Measurements from ENCODE around the gene NDUFB4.

NDUFB4 gene

GRCh38 chr3:120642368-120642948 is 46.3 kb downstream of the NDUFB4 start:
- peak; percentile 58 for ATAC-seq
- Mint-ChIP-seq H3K4me1 (peaks cover 4% of the 10 kb centered on the region), H3K36me3 (peaks cover 5% of the 10 kb centered on the region), H3K27me3 (no peaks in the 10 kb centered on the region), H3K27ac (no peak overlapping the region), H3K9me3 (peaks cover 4% of the 10 kb centered on the region), H3K4me3 (no peak overlapping the region)

GRCh38 chr3:120645083-120645845 is 49.1 kb downstream of the NDUFB4 start:
- Mint-ChIP-seq H3K4me3 (no peak overlapping the region), H3K4me1 (peaks cover 9% of the 10 kb centered on the region), H3K27me3 (no peaks in the 10 kb centered on the region), H3K36me3 (no peaks in the 10 kb centered on the region), H3K27ac (no peak overlapping the region), H3K9me3 (no peaks in the 10 kb centered on the region)
- no peak for ATAC-seq

- Mint-ChIP-seq H3K27ac (no peak overlapping the region), H3K27me3 (no peaks in the 10 kb centered on the region), H3K4me1 (peaks cover 10% of the 10 kb centered on the region), H3K9me3 (no peaks in the 10 kb centered on the region), H3K36me3 (no peaks in the 10 kb centered on the region), H3K4me3 (no peak overlapping the region)
- no peak for ATAC-seq
Measured at GRCh38 chr3:120646771-120647432, 50.8 kb downstream of the NDUFB4 start.

GRCh38 chr3:120648290-120648689 is 52.2 kb downstream of the NDUFB4 start:
- no peak for ATAC-seq
- H3K27ac Mint-ChIP-seq = no peak overlapping the region
- H3K27me3 Mint-ChIP-seq = no peaks in the 10 kb centered on the region
- H3K9me3 Mint-ChIP-seq = no peaks in the 10 kb centered on the region
- H3K4me3 Mint-ChIP-seq = no peak overlapping the region
- no peaks in the 10 kb centered on the region for H3K36me3 Mint-ChIP-seq
- H3K4me1 Mint-ChIP-seq = peaks cover 10% of the 10 kb centered on the region

- Mint-ChIP-seq H3K4me3 (no peak overlapping the region), H3K9me3 (no peaks in the 10 kb centered on the region), H3K36me3 (no peaks in the 10 kb centered on the region), H3K27ac (peak overlapping the region; percentile 21), H3K4me1 (peaks cover 10% of the 10 kb centered on the region), H3K27me3 (no peaks in the 10 kb centered on the region)
- ATAC-seq = peak; percentile 75
Measured at GRCh38 chr3:120649830-120650233, 53.7 kb downstream of the NDUFB4 start.

- H3K4me3 Mint-ChIP-seq = no peak overlapping the region
- peak overlapping the region; percentile 21 for H3K27ac Mint-ChIP-seq
- no peaks in the 10 kb centered on the region for H3K9me3 Mint-ChIP-seq
- no peak for ATAC-seq
- H3K36me3 Mint-ChIP-seq = no peaks in the 10 kb centered on the region
- no peaks in the 10 kb centered on the region for H3K27me3 Mint-ChIP-seq
- peaks cover 10% of the 10 kb centered on the region for H3K4me1 Mint-ChIP-seq
Measured at GRCh38 chr3:120650311-120650710, 54.2 kb downstream of the NDUFB4 start.

Measured in stimulated activated memory B cell treated with anti-CD40 and anti-IgM and Interleukin-4, amounts not matched to agents 10 μg/mL and 1 μg/mL and 100 μg/mL, for 72 hours (primary cell).